HepG2 (cell line): ENCODE measurements around the gene PTS. TPM values are rescaled to one million over a fixed set of nuclear protein-coding genes. Genes with fewer than 3 reads are reported as not detected.
A peak's percentile ranks its signal among the peaks of the same experiment; 100 is the strongest.

Experiments
- ATAC-seq: fragments of 200-7000 bp; cut with Tn5 transposase; 3 replicates; pipeline ENCODE4 v1.9.1; 2020; ENCODE audit warnings: mild to moderate bottlenecking, moderate library complexity
- BruUV-seq: library from RNA; stranded (reverse); fragments of 400-500 nt; replicated peaks from 2 replicates; lab custom pipeline; 2021; lab: Mats Ljungman, UMichigan
- CTCF ChIA-PET: fragments of 300-600 bp; formaldehyde crosslinking; extraction: SDS; loops from one replicate; lab custom pipeline; 2021; ENCODE audit warnings: low total read pairs, inconsistent platforms, low intra/inter-chr PET ratio; lab: Yijun Ruan, JAX
- POLR2A ChIA-PET: fragments of 350-600 bp; sonication (Branson Sonifier 250); formaldehyde crosslinking; loops from one replicate; lab custom pipeline; 2020; ENCODE audit warnings: antibody characterized with exemption, inconsistent platforms; lab: Yijun Ruan, JAX
- DNase-seq: peaks from one replicate; pipeline ENCODE4 v3.0.0-alpha.2; 2015; ENCODE audit warnings: low spot score
- FAIRE-seq: peaks from 3 replicates; lab custom pipeline; 2011; peaks lifted over from hg19 to GRCh38; lab: Jason Lieb, UNC
- H2AFZ ChIP-seq: one replicate; pipeline ENCODE4 v1.6.1; 2011; ENCODE audit warnings: low read length, inconsistent platforms
- H3K27ac ChIP-seq: fragments of 300-600 bp; 3 replicates; pipeline ENCODE4 v1.8.0; 2011; ENCODE audit warnings: mixed run types, mild to moderate bottlenecking, mixed read lengths, low read length, inconsistent platforms; ENCODE audit not compliant: insufficient read depth; ENCODE audit errors: extremely low read length
- H3K27me3 ChIP-seq, 2 experiments: fragments of 200-600 bp in 1 of 2; 2 replicates in 1 of 2; 3 replicates in 1 of 2; pipeline versions ENCODE4 v1.6.0 to v1.8.0; 2011; ENCODE audit warnings: low read length in 2 of 2, mild to moderate bottlenecking in 2 of 2, moderate library complexity in 2 of 2, inconsistent platforms in 1 of 2; ENCODE audit not compliant: insufficient read depth in 2 of 2, control insufficient read depth in 1 of 2
- H3K36me3 ChIP-seq, 2 experiments: fragments of 200-600 bp in 1 of 2; replicated peaks in 1 of 2; 2 replicates in 1 of 2; 3 replicates in 1 of 2; pipeline versions ENCODE4 v1.5.1 to v1.8.0; 2011; ENCODE audit warnings: low read length in 2 of 2, inconsistent platforms in 1 of 2; ENCODE audit not compliant: insufficient read depth in 2 of 2, control insufficient read depth in 1 of 2
- H3K4me1 ChIP-seq: 2 replicates; pipeline ENCODE4 v1.5.1; 2012; ENCODE audit warnings: low read length, inconsistent platforms; ENCODE audit not compliant: insufficient read depth
- H3K4me2 ChIP-seq: 2 replicates; pipeline ENCODE4 v1.6.0; 2011; ENCODE audit warnings: low read depth, low read length, inconsistent platforms
- H3K4me3 ChIP-seq, 3 experiments: fragments of 200-600 bp in 1 of 3; sonication (generic), shearing (Covaris generic) in 1 of 3; replicated peaks in 1 of 3; 2 replicates each; pipeline ENCODE4 v1.5.1; 2011 to 2016; ENCODE audit warnings: low read length in 3 of 3, inconsistent platforms in 2 of 3, low read depth in 2 of 3, mild to moderate bottlenecking in 2 of 3, control low read depth in 1 of 3, mixed read lengths in 1 of 3; ENCODE audit not compliant: insufficient read depth in 1 of 3
- H3K79me2 ChIP-seq: one replicate; pipeline ENCODE4 v1.6.1; 2011; ENCODE audit warnings: low read length, inconsistent platforms; ENCODE audit not compliant: insufficient read depth
- H3K9ac ChIP-seq: 2 replicates; pipeline ENCODE4 v1.6.0; 2011; ENCODE audit warnings: mild to moderate bottlenecking, low read depth, low read length, inconsistent platforms; ENCODE audit not compliant: insufficient read depth
- H3K9me3 ChIP-seq: 2 replicates; pipeline ENCODE4 v1.5.1; 2012; ENCODE audit warnings: mild to moderate bottlenecking, low read length
- H4K20me1 ChIP-seq: 2 replicates; pipeline ENCODE4 v1.6.0; 2011; ENCODE audit warnings: inconsistent platforms, mild to moderate bottlenecking, low read length, moderate library complexity; ENCODE audit not compliant: insufficient read depth
- ETV6 ChIP-seq: sonication (generic); formaldehyde crosslinking; conservative IDR thresholded peaks from 2 replicates; pipeline ENCODE4 v1.4.0; 2020; ENCODE audit warnings: missing genetic modification reagents
- FOXO1 ChIP-seq: sonication (generic); formaldehyde crosslinking; IDR thresholded peaks from 2 replicates; pipeline ENCODE4 v1.4.0; 2020; ENCODE audit warnings: missing genetic modification reagents
- GMEB2 ChIP-seq: IDR thresholded peaks from 2 replicates; pipeline ENCODE4 v1.6.1; 2016; ENCODE audit warnings: missing biosample characterization, missing genetic modification reagents, low read depth
- KDM6A ChIP-seq: IDR thresholded peaks from 2 replicates; pipeline ENCODE4 v1.6.1; 2016; ENCODE audit warnings: low read depth
- KLF6 ChIP-seq: IDR thresholded peaks from 2 replicates; pipeline ENCODE4 v1.8.0; 2016; ENCODE audit warnings: missing biosample characterization, missing genetic modification reagents
- STAT5B ChIP-seq: sonication (generic); formaldehyde crosslinking; IDR thresholded peaks from 2 replicates; pipeline ENCODE4 v1.4.0; 2020; ENCODE audit warnings: missing genetic modification reagents
- TERF1 ChIP-seq: sonication (generic); formaldehyde crosslinking; IDR thresholded peaks from 2 replicates; pipeline ENCODE4 v1.8.0; 2022; ENCODE audit warnings: mild to moderate bottlenecking, missing genetic modification reagents, moderate library complexity
- ZBTB26 ChIP-seq: IDR thresholded peaks from 2 replicates; pipeline ENCODE4 v1.6.1; 2016; ENCODE audit warnings: missing compliant biosample characterization, missing genetic modification reagents, borderline replicate concordance
- ZBTB43 ChIP-seq: sonication (generic); formaldehyde crosslinking; conservative IDR thresholded peaks from 2 replicates; pipeline ENCODE4 v1.4.0; 2020; ENCODE audit warnings: missing genetic modification reagents
- ZNF296 ChIP-seq: sonication (generic); formaldehyde crosslinking; conservative IDR thresholded peaks from 2 replicates; pipeline ENCODE4 v1.5.0; 2020; ENCODE audit warnings: mild to moderate bottlenecking, missing genetic modification reagents
- ZNF362 ChIP-seq: sonication (generic); formaldehyde crosslinking; IDR thresholded peaks from 2 replicates; pipeline ENCODE4 v1.4.0; 2020; ENCODE audit warnings: missing genetic modification reagents, mild to moderate bottlenecking, borderline replicate concordance
- ZNF674 ChIP-seq: sonication (generic); formaldehyde crosslinking; IDR thresholded peaks from 2 replicates; pipeline ENCODE4 v1.5.0; 2020; ENCODE audit warnings: low read depth, mild to moderate bottlenecking, missing genetic modification reagents
- ZNF737 ChIP-seq: sonication (generic); formaldehyde crosslinking; IDR thresholded peaks from 2 replicates; pipeline ENCODE4 v1.5.0; 2020; ENCODE audit warnings: missing genetic modification reagents, mild to moderate bottlenecking, borderline replicate concordance
- ZSCAN25 ChIP-seq: sonication (generic); formaldehyde crosslinking; IDR thresholded peaks from 2 replicates; pipeline ENCODE4 v1.8.0; 2022; ENCODE audit warnings: mild to moderate bottlenecking, missing genetic modification reagents
- WGBS: methylation state at CpG from one replicate; pipeline ENCODE4 v1.1.6; 2017; ENCODE audit warnings: low lambda C conversion rate; 5-methylcytosine and 5-hydroxymethylcytosine counted together
- in situ Hi-C: cut with HindIII; loops from 2 replicates; pipeline ENCODE4 v1.10.0; 2017; ENCODE audit warnings: low pct_unique_long_range_greater_than_20kb; ENCODE audit not compliant: extremely low pct_ligation_motif_present
- intact Hi-C: fragments of 100-400 bp; cut with micrococcal nuclease; formaldehyde crosslinking; loops from one replicate; pipeline ENCODE4 v1.10.0; 2022; ENCODE audit not compliant: unreplicated experiment
- polyA plus RNA-seq, 8 experiments: library from polyadenylated mRNA; depleted of rRNA in 3 of 8; stranded (reverse) in 7 of 8; unstranded in 1 of 8; fragments of >200 nt; fragmentation: Illumina TruSeq in 4 of 8; extraction: Trizol in 4 of 8; gene quantifications; 2 replicates each; pipeline versions ENCODE4 v1.2.1 to v1.2.3, GENCODE V29; 2011 to 2016; ENCODE audit warnings: low read depth in 4 of 8, missing spikeins in 1 of 8, mixed read lengths in 1 of 8; ENCODE audit not compliant: insufficient read depth in 1 of 8
- total RNA-seq, 5 experiments: library from RNA; depleted of rRNA; stranded (reverse); fragments of >200 nt; fragmentation: Illumina TruSeq; extraction: Trizol; gene quantifications; 2 replicates each; pipeline ENCODE4 v1.2.3, GENCODE V29; 2016; ENCODE audit warnings: low read depth in 1 of 5

PTS gene
- total and polyA plus RNA-seq, 2 of the 13 experiments (the other 11 are each of a cell fraction or from before 2014, with no cell fraction given): 33.6 to 49.3 TPM

- H3K4me2 ChIP-seq: no peak overlapping the region; the same call in 1 of the 2 replicates
- no peak for DNase-seq
- H4K20me1 ChIP-seq: no peaks in the 10 kb centered on the region
- H3K27me3 ChIP-seq: no peaks in the 10 kb centered on the region; a peak in 1 of 5 replicates
- peaks cover 16% of the 10 kb centered on the region for H3K79me2 ChIP-seq
- ATAC-seq: no peak
- ChIA-PET POLR2A (no interaction called here), CTCF (interaction anchor here (6.4 kb wide), 1 partner anchor 57 kb away, joined by 128 read pairs; no protein-coding TSS in a partner anchor)
- no peaks in the 10 kb centered on the region for H3K36me3 ChIP-seq
- intact Hi-C loops (loop anchor here (10.0 kb wide), 1 partner anchor 572 kb away; no protein-coding TSS in a partner anchor), in situ Hi-C loops (loop anchor here (5.0 to 10.0 kb wide), 2 partner anchors 59 to 232 kb away; no protein-coding TSS in a partner anchor)
- peak overlapping the region; percentile 74 for H2AFZ ChIP-seq
- 5% methylated on average over 1 of the region's 1 CpG for WGBS
- no peak for TF ChIP-seq STAT5B (CRISPR knock-in tag)
- TF ChIP-seq FOXO1 (CRISPR knock-in tag): no peak
- TF ChIP-seq ZNF737 (CRISPR knock-in tag): no peak
- no peak for TF ChIP-seq ZSCAN25 (CRISPR knock-in tag)
- TF ChIP-seq GMEB2 (CRISPR knock-in tag): no peak
- no peak for TF ChIP-seq ZBTB26 (CRISPR knock-in tag)
- no peak for TF ChIP-seq ZNF296
- TF ChIP-seq KLF6 (CRISPR knock-in tag): no peak
- TF ChIP-seq ZNF674 (CRISPR knock-in tag): no peak
- no peak for TF ChIP-seq ETV6 (CRISPR knock-in tag)
- no peak for TF ChIP-seq ZNF362 (CRISPR knock-in tag)
- TF ChIP-seq KDM6A (CRISPR knock-in tag): no peak
- TF ChIP-seq ZBTB43: no peak
- no peak for TF ChIP-seq TERF1 (CRISPR knock-in tag)
- peaks cover 58% of the 10 kb centered on the region for H3K4me1 ChIP-seq
- H3K4me3 ChIP-seq: no peak overlapping the region
- no peak overlapping the region for H3K9ac ChIP-seq
- BruUV-seq: no TSS peak
- no peak for FAIRE-seq
- H3K9me3 ChIP-seq: no peaks in the 10 kb centered on the region
- no peak overlapping the region for H3K27ac ChIP-seq
Observed at GRCh38 chr11:112223121-112223520, 3.1 kb upstream of the PTS start.
